ENCODE data around the gene SPATA25.
A peak's percentile ranks its signal among the peaks of the same experiment; 100 is the strongest.
"Not testable (repeated sequence)": the region's sequence is repeated elsewhere in the genome, so short reads cannot be mapped to it uniquely, and the experiment has no call there.

SPATA25 gene

DNA sequence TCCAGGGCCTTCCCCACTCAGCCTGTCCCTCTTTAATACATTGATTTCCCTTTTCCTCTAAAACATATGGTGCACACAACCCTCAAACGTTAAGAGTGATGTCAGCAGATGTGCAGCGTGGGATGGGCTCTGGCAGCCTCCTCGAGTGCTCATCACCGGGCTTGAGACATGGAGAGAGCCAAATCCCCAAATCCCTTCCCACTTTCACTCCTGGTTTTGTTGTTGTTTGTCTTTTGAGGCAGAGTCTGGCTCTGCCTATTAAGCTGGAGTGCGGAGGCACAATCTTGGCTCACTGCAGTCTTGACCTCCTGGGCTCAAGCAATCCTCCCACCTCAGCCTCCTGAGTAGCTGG lies 30.3 kb upstream of the SPATA25 start:
- DNase-seq (ENCODE audit: low read depth in 2 of 3, low spot score in 2 of 3): no peak

DNA sequence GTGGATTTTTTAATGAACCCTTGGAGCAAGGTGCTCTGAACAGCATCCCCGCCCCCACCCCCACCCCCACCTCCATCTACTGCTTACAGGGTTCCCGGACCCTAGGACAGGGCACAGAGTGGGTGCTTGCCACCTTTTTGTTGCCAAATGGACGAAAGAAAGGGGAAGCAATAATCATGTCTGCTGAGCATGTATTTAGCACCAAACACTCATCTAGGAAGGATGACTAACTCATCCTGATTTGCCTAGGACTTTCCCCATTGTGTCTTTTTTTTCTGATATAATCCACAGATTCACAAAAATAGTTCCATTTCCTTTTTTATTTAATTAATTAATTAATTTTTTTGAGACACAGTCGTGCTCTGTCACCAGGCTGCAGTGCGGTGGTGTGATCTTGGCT lies 25.7 kb upstream of the SPATA25 start:
- no peak for DNase-seq (ENCODE audit: low read depth in 2 of 3, low spot score in 2 of 3)

DNA sequence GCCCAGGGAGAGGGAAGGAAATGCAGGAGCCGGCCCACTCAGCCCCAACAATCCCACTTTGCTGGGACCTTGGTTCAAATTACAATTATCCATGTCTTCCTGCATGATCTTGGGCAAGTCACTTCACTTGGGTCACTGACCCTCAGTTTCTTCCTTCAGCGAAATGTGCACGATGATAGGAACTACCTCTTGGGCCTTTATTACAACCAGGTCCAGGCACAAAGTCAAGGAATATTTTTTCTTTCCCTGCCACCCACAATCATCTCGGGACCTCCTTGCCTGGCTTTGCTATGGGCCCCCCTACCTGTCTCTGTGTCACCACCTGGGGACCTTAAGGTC lies 24.9 kb upstream of the SPATA25 start:
- DNase-seq (ENCODE audit: low read depth in 2 of 3, low spot score in 2 of 3): no peak

DNA sequence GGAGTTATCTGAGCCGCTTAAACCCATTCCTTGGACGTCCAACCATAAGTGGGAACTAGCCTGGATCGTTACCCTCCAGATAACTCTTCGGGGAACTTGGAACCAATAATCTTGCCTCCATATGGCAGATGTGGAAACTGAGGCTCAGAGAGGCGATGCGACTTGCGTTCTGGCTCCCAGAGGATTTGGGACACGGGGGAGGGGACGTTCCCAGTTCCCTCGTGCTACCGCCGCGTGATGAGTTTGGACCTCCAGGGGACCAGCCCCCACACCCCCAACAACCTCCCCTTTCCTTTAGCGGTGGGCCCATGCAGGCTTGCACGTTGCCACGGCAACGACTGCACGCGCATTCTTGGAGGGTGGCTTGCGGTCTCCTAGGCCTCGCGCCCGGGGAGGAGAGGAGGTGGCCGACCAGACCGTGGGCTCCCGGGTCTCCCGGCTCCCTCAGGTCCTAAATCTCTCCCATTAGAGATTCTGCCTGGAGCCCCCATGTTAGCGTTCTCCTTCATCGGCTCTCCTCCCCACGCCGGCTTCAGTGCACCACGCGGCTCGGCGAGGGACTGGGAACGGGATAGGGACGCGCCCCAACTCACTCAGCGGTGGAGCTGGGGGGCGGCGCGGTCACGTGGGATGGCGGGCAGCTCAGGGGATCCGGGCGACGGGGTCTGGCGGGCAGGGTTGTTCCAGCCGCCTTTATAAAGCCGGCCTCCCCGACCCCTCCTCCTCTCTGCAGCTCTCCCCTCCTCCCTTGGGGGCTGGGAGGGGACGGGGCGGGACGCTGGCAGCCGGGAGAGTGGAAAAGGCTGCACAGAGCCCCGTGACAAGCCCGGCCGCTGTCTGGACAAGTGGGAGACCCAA lies 24.3 kb upstream of the SPATA25 start, which contains the start of gene PLTP:
PLTP (minus strand) TSS at position 670 of the 858 bp plus-strand sequence. CDS start 703 bp downstream, outside the sequence.
- DNase-seq (ENCODE audit: low read depth in 2 of 3, low spot score in 2 of 3): peak in 2 of 3 experiments; percentile 17 to 22

DNA sequence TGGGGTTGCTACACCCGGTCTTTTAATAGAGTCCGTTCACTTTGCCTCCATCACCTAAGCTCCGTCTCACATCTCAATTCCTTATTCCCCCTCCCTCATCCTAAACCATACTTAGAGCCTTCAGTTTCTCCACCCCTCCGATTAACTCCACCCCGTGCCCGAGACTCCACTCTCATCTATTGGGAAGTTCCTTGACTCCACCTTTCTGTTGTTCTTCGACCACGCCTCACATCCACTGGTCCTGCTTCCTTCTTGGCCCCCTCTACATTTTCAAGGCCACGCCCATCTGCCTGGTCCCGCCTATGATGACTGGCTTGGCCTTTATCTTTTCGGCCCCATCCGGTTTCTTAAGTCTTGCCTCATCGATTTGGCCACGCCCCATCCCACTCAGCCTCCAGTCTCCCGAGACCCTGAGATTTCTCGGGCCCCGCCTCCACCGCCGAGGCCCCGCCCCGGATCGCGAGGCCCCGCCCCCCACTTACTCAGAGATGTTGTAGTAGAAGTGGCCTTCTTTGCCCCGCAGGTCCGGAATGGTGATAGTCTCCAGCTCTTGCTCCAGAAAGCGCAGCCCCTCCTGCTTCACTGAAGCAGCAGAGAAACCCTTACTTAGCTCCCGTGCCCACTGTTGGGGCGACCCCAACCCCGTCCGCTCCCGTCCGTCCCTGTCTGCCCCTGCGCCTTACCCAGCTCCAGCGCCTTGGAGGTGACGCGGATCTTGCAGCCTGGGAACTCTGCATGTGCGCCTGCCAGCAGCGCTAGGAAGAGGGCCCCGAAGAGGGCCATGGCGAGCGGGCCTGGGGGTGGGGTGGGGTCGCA lies 23.5 kb upstream of the SPATA25 start:
- peak; percentile 94 to 98 (median 97) for DNase-seq (ENCODE audit: low read depth in 2 of 3, low spot score in 2 of 3)

DNA sequence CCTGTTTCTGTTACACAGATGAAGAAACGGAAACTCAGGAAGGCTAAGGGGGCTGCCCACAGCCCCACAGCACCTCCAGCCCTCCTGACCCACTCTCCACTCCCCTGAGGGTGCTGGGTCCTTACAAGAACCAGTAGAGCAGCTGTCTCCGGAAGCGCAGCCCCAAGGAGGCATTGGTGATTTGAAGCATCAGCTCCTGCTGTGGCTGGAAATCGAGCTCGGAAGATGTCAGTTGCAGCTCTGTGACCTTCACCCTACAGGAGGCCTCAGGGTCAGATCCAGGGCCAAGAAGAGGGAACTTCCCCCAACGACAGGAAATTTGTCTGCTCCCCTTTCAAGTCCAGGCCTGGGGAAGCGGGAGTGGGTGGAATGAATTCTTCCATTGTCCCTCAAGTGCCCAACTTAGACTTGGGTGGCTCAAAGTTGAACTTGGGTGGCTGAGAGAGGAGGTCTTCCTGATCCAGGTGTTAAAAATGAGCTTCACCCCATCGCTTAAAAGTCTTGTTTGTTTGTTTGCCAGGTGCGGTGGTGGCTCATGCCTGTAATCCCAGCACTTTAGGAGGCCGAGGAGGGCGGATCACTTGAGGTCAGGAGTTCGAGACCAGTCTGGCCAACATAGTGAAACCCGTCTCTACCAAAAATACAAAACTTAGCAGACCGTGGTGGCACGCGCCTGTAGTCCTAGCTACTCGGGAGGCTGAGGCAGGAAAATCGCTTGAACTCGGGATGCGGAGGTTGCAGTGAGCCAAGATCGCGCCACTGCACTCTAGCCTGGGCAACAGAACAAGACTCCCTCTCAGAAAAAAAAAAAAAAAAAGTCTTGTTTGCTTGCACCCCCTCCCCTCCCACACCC lies 22.6 kb upstream of the SPATA25 start:
- no peak for DNase-seq (ENCODE audit: low read depth in 2 of 3, low spot score in 2 of 3)

DNA sequence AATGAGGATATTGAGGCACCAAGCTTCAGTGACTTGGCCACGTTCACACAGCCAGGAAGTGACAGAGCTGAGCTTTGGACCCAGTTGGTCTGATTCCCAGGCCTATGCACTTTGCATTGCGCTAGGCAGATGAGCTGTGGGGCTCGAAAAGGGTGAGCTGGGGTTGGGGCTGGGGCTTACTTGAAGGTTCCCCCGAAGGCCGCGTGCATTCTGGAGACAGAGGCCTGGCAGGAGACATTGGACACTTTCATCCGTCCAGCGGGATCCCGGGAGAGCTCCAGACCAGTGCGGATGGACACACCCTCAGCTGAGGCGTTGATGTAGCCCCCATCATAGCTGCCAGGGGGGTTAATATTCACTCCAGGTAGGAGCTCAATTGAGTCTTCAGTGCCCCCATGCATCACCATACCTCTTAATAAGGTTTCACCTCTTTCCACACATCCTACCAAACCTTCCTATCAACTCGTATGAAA lies 21.9 kb upstream of the SPATA25 start:
- DNase-seq (ENCODE audit: low read depth in 2 of 3, low spot score in 2 of 3): no peak

DNA sequence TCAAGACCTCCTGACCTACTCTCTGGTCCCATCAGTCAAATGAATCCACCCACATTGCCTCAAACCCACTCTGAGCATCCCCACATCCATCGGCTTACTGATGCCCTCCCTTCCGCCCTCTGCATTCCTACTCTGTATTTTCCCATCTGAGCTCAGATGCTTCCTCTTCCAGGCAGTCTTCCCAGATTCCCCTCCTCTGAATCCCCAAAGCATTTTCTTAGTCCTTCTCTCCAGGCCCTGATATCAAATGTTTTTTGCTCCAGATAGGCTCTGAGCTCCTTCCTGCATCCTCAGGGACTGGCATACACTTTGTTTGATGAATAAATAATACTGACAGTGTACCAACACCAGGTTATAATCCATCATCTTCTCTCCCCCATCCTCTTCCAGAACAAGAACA lies 20.7 kb upstream of the SPATA25 start:
- DNase-seq (ENCODE audit: low read depth in 2 of 3, low spot score in 2 of 3): no peak

DNA sequence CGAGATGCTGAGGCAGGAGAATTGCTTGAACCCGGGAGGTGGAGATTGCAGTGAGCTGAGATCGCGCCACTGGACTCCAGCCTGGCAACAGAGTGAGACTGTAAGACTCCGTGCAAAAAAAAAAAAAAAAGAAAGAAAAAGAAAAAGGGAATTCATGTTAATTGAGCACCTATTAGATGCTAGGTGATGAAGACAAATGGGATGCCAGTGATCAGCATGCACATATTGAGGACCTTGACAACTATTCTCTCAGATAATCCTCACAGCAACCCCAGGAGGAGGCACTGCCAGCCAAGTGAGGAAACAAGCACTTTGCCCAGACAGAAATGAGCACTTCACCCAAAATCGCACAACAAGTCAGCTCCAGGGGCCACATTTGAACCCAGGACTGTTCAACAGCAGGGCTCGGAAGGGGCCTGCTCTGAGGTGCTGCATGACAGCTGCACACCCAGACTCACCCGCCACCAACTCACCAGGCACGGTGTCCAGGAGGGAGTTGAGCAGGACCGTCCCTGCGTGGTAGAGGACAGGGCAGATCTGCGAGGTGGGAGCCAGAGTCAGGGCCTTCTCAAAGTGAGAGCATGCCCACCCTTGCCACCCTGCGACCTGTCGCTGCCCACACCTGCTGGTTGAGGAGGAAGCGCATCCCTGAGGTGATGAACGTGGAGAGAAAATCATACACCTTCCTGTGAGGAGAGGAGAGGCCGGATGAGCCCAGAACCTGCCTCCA lies 20.0 kb upstream of the SPATA25 start:
- DNase-seq (ENCODE audit: low read depth in 2 of 3, low spot score in 2 of 3): no peak

DNA sequence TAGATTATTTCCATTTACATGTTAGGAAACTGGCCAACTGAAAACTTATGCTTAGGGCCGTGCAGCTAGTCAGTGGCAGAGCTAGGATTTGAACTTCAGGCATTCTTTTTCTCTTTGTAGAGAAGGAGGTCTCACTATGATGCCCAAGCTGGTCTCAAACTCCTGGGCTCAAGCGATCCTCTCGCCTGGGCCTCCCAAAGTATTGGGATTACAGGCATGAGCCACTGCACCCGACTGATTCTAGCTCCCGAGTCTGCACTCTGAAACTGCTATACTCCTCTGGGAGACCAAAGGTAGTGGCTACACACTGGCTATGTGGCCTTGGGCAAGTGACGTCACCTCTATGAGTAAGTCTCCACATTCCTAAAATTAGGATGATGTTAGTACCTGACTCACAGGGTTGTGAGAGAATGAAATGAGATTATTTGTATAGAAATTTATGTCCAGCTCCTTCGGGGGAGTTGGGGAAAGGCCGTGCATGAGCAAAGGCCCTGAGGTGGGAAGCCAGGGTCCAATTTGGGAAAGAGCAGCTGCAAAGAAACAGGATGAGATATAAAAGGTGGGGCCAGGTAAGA lies 18.2 kb upstream of the SPATA25 start:
- DNase-seq (ENCODE audit: low read depth in 2 of 3, low spot score in 2 of 3): no peak

DNA sequence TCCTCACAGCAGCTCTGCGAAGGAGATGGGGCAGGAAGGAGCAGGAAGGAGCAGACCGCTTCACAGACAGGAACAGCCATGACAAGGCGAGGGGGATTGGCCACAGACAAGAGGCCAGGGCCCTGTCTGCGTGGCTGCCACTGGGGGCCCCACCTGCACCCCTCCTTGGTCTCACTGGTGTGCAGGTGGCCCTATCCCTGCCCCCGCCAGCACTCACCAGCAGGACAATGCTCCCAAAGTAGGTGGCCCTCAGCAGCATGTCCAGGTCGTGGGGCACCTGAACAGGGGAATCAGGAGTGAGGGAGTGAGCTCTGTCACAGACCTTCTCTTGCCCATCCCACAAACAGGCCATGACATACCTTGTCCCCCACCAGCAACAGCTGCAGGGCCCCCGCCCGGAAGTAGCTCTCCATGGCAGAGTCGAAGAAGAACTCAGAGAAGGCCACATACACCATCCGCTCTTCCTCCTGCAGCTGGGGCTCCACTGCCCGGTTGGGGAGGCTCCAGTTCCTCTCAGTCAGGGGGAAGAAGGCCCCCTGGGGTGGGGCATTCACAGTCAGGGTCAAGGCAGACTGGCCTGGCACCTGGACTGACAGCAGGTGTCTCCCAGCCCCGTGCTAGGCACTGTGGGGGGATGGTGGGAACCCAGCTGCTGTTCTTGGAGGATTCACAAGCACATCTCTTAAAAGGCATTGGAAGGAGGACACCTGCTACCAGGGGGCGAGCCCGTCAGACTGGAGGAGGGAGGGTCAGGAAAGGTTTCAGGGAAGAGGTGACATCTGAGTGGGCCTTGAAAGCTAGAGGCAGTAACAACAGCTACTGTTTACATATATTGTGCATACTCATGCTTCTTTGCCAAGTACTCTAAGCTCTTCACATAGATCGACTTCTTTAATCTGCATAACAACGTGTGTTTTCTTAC lies 17.4 kb upstream of the SPATA25 start:
- DNase-seq (ENCODE audit: low read depth in 2 of 3, low spot score in 2 of 3): no peak

DNA sequence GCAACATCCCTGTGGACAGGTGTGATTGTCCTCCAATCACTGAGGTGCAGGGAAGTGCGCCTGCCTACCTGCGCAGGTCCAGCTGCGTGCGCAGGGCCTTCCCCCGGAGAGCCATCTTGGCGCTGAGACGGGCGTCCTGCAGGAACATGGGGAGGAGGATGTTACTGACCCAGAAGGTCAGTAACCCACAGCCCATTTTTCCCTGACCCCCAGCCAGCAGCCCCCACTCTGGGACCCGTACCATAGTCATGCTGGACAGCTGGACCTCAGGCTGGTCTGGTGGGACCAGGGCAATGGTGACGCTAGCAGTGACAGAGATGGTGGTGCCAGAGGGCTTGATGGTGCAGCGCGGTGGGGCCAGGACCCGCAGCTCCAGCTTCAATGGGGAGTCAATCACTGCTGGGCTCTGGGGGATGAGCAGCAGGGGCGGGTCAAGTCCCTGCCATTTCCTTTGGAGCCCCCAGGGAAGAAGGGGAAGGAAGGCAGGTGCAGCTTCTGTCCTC lies 14.8 kb upstream of the SPATA25 start:
- DNase-seq (ENCODE audit: low read depth in 2 of 3, low spot score in 2 of 3): no peak

DNA sequence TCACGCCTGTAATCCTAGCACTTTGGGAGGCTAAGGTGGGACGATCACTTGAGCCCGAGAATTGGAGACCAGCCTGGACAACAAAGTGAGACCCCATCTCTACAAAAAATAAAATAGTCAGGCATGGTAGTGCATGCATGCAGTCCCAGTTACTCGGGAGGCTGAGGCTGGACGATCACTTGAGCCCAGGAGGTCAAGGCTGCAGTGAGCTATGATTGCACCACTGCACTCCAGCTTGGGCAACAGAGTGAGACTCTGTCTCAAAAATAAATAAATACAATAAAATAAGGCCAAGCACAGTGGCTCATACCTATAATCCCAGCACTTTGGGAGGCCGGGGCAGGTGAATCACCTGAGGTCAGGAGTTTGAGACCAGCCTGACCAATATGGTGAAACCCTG lies 13.9 kb upstream of the SPATA25 start:
- not testable (repeated sequence) for DNase-seq (ENCODE audit: low read depth in 2 of 3, low spot score in 2 of 3)

DNA sequence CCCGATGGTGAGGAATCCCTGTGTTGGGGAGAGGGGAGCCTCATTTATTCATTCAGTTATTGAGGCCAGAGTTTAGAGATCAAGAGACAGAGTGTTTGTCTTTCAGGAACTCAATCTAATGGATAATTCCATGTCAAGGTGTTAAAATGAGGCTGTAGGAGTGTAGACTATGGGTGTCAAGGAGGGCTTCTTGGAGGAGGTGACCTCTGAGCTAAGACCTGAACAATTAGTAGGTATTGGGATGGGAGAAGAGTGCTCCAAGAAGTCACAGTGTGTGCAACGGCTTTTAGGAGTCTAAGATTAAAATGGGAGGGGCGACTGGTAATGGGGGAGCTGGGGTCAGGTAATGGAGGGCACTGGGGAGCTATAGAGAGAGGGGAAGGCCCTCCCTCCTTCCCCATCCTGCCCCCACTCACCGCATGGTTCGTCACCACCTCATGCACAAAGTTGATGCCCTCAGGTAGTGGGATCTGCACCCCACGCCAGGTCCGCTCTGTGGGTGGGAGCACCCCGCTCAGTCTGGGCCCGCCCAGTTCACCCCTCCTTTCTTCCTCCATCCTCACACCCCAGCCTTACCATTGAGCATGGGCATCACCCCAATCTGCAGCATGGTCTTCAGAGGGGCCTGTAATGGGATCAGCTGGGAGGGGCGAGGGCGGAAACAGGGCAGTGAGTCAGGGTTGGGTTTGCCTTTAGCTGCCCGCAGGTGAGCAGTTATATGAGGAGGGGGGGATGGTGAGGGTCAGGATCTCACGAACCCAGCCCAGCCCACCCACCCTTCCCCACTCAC lies 11.8 kb upstream of the SPATA25 start:
- DNase-seq (ENCODE audit: low read depth in 2 of 3, low spot score in 2 of 3): no peak

DNA sequence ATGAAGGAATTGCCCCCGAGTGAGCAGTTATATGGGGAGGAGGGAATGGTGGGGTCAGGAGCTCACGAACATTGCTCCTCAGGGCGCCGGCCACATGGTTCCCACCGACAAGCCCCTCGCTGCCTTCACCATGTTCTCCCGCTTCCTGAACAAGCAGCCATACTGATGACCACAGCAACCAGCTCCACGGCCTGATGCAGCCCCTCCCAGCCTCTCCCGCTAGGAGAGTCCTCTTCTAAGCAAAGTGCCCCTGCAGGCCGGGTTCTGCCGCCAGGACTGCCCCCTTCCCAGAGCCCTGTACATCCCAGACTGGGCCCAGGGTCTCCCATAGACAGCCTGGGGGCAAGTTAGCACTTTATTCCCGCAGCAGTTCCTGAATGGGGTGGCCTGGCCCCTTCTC lies 10.9 kb upstream of the SPATA25 start:
- no peak for DNase-seq (ENCODE audit: low read depth in 2 of 3, low spot score in 2 of 3)

DNA sequence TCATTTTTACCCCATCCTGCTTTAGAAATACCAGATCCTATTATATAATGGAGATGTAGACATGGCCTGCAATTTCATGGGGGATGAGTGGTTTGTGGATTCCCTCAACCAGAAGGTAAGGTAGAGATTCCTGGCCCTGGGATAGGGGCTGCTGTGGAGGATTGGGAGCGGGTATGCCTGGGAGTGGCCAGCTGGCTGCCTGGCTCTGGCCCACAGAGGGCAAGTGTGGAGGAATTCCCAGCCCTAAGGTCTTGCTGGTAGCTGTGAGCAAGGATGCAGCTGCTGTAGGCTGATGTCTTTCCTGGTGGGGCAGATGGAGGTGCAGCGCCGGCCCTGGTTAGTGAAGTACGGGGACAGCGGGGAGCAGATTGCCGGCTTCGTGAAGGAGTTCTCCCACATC lies 10.3 kb upstream of the SPATA25 start:
- no peak for DNase-seq (ENCODE audit: low read depth in 2 of 3, low spot score in 2 of 3)

DNA sequence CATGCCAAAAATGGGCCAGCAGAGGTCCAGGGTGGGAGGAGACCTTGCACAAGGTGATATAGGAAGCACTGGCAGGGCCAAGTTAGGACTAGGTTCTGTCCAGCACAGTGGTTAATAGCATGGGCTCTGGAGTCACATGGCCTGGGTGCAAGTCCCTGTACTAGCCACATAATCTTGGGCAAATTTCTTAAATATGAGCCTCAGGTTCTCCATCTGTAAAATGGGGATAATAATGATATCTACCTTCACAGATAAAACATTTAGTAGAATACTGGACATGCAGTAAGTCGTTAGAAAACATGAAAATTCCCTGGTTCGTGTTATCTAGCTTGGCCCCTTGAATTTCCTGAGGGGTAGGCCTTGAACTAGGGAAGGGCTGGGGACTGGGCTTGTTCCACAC lies 9.9 kb upstream of the SPATA25 start:
- DNase-seq (ENCODE audit: low read depth in 2 of 3, low spot score in 2 of 3): no peak

DNA sequence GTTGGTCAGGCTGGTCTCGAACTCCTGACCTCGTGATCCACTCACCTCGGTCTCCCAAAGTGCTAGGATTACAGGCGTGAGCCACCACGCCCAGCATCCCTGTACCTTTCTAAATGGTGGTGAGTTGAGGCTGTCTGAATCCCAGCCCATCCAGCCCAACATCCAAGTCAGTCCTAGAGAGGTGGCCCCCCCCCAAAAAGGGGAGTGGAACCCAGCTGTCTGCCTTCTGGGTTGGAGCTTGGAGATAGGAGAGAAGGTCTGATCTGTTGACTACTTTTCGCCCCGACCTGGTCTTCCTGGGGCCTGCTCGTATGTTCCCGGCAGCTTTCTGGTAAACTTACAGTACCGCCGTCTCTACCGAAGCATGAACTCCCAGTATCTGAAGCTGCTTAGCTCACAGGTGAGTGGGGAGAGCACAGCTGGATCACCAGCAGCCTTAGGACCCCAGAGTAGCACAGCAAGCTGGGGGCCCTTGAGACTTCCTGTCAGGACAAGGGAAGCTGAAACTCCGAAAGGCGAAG lies 9.3 kb upstream of the SPATA25 start:
- no peak for DNase-seq (ENCODE audit: low read depth in 2 of 3, low spot score in 2 of 3)

Data from activated CD8-positive, alpha-beta memory T cell treated with anti-CD3 and anti-CD28 coated beads for 48 hours (primary cell).